Measurements from ENCODE around the gene NEU2. TPM values are rescaled to one million over a fixed set of nuclear protein-coding genes. Genes with fewer than 3 reads are reported as not detected.

NEU2 gene
- total and polyA plus RNA-seq, 10 of the 15 experiments (the other 5 are each of a cell fraction or from before 2014, with no cell fraction given), result not detected

DNA sequence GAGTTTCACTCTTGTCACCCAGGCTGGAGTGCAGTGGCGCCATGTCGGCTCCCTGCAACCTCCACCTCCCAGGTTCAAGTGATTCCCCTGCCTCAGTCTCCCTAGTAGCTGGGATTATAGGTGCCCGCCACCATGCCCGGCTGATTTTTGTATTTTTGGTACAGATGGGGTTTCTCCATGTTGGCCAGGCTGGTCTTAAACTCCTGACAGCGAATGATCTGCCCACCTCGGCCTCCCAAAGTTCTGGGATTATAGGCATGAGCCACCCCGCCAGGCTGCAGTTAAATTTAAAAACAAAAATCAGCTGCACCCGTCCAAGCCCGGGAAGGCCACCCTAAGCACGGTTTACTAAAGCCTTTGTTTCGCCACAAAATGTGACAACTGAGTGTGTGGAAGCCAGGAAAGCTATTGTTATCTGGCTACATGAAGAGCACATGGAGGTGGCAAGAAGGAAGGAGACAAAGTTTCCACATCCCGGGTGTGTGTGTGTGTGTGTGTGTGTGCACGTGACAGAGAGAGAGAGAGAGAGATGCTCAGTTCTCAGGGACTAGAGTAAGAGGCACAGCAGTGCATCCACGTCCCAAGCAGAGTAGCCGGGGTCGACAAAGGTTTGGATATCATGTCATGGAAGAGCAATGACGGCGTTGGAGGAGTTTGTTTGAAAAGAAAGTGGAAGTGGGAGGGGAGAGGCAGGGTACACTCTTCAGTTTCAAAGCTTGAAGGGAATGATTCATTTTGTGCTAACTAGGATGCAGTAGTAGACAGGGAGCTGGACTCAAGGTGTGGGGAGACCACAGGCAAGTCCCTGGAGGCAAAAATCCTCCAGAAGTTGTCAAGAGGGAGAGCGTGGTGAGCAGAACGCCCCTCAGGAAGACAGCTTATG, 47.7 kb downstream of the NEU2 start:
- intact Hi-C loops (cut with micrococcal nuclease; ENCODE audit: unreplicated experiment) (loop anchor here (5.0 kb wide), 2 partner anchors 122 to 172 kb away; partner anchors contain the start of gene ATG16L1), in situ Hi-C loops (cut with MboI) (no loop called here)
- POLR2A ChIA-PET, result interaction anchor here (1.0 to 11.9 kb wide), 6 partner anchors 10 to 44 kb away, joined by 3 to 271 read pairs (median 42); partner anchors contain the start of gene INPP5D
- peak overlapping the region; percentile 95 for H3K4me2 ChIP-seq (ENCODE audit: control insufficient read depth, insufficient read depth)
- DNase-seq (ENCODE audit: low read depth, low spot score) (no peak), ATAC-seq (peak; percentile 7), FAIRE-seq (no peak)
- H3K9me3 ChIP-seq (replicated peaks; ENCODE audit: control insufficient read depth, insufficient read depth, low read length), result no peaks in the 10 kb centered on the region
- peak overlapping the region; percentile 17; the same call in 1 of the 2 replicates for H3K4me3 ChIP-seq
- BruUV-seq (replicated peaks), result TSS peak; percentile 21
- RAD21 ChIA-PET (ENCODE audit: unreplicated experiment), result interaction anchor here (0.9 to 15.1 kb wide), 11 partner anchors 11 to 161 kb away, joined by 3 to 361 read pairs (median 4); partner anchors contain the start of gene INPP5D
- H3K27me3 ChIP-seq (replicated peaks in 1 of 2; ENCODE audit: control insufficient read depth in 2 of 2, insufficient read depth in 2 of 2, low read length in 1 of 2), result no peaks in the 10 kb centered on the region
- H3K4me1 ChIP-seq (ENCODE audit: control insufficient read depth, insufficient read depth, low read length), result peaks cover 90% of the 10 kb centered on the region
- peaks cover 15 to 22% of the 10 kb centered on the region in 2 experiments for H3K36me3 ChIP-seq (ENCODE audit: control insufficient read depth in 2 of 2, insufficient read depth in 2 of 2, low read length in 1 of 2)
- H2AFZ ChIP-seq (ENCODE audit: control insufficient read depth, low read depth, low read length), result no peak overlapping the region
- SMC1A ChIA-PET (ENCODE audit: uncharacterized antibody, unreplicated experiment), result interaction anchor here (0.8 to 17.9 kb wide), 6 partner anchors 7 to 62 kb away, joined by 4 to 351 read pairs (median 31); partner anchors contain the start of gene INPP5D
- CTCF ChIA-PET, result interaction anchor here (0.6 to 5.8 kb wide), 6 partner anchors 9 to 137 kb away, joined by 3 to 68 read pairs (median 4); partner anchors contain the start of gene INPP5D
- H3K79me2 ChIP-seq (ENCODE audit: control insufficient read depth, insufficient read depth, low read length), result peaks cover 79% of the 10 kb centered on the region
- peak overlapping the region; percentile 100 for H3K27ac ChIP-seq (ENCODE audit: control insufficient read depth, insufficient read depth)
- peak overlapping the region; percentile 90 for H3K9ac ChIP-seq (ENCODE audit: control insufficient read depth, insufficient read depth, low read length)
- 22% methylated on average over 20 of the region's 20 CpGs for WGBS (ENCODE audit: insufficient coverage, insufficient replicate concordance, low lambda C conversion rate, missing lambda C conversion rate)
- H4K20me1 ChIP-seq (ENCODE audit: control insufficient read depth, insufficient read depth), result no peaks in the 10 kb centered on the region
- no peak for TF ChIP-seq SMAD5 (IDR thresholded peaks at IDR 0.05; ENCODE audit: low read depth)
- TF ChIP-seq, protein P1, sequence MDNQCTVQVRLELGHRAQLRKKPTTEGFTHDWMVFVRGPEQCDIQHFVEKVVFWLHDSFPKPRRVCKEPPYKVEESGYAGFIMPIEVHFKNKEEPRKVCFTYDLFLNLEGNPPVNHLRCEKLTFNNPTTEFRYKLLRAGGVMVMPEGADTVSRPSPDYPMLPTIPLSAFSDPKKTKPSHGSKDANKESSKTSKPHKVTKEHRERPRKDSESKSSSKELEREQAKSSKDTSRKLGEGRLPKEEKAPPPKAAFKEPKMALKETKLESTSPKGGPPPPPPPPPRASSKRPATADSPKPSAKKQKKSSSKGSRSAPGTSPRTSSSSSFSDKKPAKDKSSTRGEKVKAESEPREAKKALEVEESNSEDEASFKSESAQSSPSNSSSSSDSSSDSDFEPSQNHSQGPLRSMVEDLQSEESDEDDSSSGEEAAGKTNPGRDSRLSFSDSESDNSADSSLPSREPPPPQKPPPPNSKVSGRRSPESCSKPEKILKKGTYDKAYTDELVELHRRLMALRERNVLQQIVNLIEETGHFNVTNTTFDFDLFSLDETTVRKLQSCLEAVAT (IDR thresholded peaks at IDR 0.05), result peak; percentile 20; the same call in 1 of the 2 replicates
- no peak for TF ChIP-seq CHD4 (IDR thresholded peaks at IDR 0.05)
- peak; percentile 65 for TF ChIP-seq IKZF1 (conservative IDR thresholded peaks at IDR 0.05)
- no peak for TF ChIP-seq CBFB (IDR thresholded peaks at IDR 0.05; ENCODE audit: low read depth)
- TF ChIP-seq SIN3A (IDR thresholded peaks at IDR 0.05; ENCODE audit: low read depth, low read length), result no peak
- TF ChIP-seq, protein P2, sequence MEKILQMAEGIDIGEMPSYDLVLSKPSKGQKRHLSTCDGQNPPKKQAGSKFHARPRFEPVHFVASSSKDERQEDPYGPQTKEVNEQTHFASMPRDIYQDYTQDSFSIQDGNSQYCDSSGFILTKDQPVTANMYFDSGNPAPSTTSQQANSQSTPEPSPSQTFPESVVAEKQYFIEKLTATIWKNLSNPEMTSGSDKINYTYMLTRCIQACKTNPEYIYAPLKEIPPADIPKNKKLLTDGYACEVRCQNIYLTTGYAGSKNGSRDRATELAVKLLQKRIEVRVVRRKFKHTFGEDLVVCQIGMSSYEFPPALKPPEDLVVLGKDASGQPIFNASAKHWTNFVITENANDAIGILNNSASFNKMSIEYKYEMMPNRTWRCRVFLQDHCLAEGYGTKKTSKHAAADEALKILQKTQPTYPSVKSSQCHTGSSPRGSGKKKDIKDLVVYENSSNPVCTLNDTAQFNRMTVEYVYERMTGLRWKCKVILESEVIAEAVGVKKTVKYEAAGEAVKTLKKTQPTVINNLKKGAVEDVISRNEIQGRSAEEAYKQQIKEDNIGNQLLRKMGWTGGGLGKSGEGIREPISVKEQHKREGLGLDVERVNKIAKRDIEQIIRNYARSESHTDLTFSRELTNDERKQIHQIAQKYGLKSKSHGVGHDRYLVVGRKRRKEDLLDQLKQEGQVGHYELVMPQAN (conservative IDR thresholded peaks at IDR 0.05), result no peak
- TF ChIP-seq SREBF1 (IDR thresholded peaks at IDR 0.05; ENCODE audit: low read length), result no peak
- no peak for TF ChIP-seq TBL1XR1 (IDR thresholded peaks at IDR 0.05; ENCODE audit: low read depth, low read length)
- TF ChIP-seq, protein P3, sequence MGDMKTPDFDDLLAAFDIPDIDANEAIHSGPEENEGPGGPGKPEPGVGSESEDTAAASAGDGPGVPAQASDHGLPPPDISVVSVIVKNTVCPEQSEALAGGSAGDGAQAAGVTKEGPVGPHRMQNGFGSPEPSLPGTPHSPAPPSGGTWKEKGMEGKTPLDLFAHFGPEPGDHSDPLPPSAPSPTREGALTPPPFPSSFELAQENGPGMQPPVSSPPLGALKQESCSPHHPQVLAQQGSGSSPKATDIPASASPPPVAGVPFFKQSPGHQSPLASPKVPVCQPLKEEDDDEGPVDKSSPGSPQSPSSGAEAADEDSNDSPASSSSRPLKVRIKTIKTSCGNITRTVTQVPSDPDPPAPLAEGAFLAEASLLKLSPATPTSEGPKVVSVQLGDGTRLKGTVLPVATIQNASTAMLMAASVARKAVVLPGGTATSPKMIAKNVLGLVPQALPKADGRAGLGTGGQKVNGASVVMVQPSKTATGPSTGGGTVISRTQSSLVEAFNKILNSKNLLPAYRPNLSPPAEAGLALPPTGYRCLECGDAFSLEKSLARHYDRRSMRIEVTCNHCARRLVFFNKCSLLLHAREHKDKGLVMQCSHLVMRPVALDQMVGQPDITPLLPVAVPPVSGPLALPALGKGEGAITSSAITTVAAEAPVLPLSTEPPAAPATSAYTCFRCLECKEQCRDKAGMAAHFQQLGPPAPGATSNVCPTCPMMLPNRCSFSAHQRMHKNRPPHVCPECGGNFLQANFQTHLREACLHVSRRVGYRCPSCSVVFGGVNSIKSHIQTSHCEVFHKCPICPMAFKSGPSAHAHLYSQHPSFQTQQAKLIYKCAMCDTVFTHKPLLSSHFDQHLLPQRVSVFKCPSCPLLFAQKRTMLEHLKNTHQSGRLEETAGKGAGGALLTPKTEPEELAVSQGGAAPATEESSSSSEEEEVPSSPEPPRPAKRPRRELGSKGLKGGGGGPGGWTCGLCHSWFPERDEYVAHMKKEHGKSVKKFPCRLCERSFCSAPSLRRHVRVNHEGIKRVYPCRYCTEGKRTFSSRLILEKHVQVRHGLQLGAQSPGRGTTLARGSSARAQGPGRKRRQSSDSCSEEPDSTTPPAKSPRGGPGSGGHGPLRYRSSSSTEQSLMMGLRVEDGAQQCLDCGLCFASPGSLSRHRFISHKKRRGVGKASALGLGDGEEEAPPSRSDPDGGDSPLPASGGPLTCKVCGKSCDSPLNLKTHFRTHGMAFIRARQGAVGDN (IDR thresholded peaks at IDR 0.05), result peak; percentile 38
- TF ChIP-seq POLR2AphosphoS5 (IDR thresholded peaks at IDR 0.05; ENCODE audit: low read length), result peak; percentile 68
- 0 out of 2 replicates have a peak, but pooled peaks have one; percentile 16 for TF ChIP-seq JUNB (IDR thresholded peaks at IDR 0.05)
